HG03571 (cell line): ENCODE measurements around the gene SH3RF2.
"Not testable (repeated sequence)": the region's sequence is repeated elsewhere in the genome, so short reads cannot be mapped to it uniquely, and the experiment has no call there.

Experiments used
- ATAC-seq: cut with Tn5 transposase; IDR thresholded peaks from one replicate; pipeline ENCODE4 v1.9.1; 2021; ENCODE audit not compliant: unreplicated experiment

The SH3RF2 gene

GRCh38 chr5:145947581-145947980, 11.2 kb downstream of the SH3RF2 start:
- no peak for ATAC-seq

- no peak for ATAC-seq
Observed at GRCh38 chr5:145948047-145948446, 11.7 kb downstream of the SH3RF2 start.

- ATAC-seq: no peak
Observed at GRCh38 chr5:145948921-145949320, 12.5 kb downstream of the SH3RF2 start.

DNA sequence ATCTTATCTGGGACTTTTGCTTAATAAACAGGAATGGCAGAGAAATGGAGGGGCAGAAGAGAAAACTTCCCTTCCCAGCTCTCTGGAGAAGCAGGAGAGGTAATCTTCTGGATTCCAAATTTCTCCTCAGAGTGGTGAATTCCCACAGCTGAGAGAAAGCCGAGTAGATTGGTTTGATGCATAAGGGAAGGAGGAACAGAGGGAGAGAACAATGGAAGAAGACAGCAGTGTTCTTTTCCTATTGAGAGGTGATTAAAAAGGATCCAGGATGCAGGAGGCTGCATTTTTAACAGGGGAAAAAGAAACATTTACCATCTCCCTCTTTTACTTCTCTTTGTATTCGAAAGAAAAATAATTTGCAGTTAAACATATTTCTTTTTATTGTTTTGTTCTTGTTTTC, 13.1 kb downstream of the SH3RF2 start:
- ATAC-seq: no peak

- ATAC-seq: no peak
Observed at GRCh38 chr5:145951071-145951470, 14.7 kb downstream of the SH3RF2 start.

DNA sequence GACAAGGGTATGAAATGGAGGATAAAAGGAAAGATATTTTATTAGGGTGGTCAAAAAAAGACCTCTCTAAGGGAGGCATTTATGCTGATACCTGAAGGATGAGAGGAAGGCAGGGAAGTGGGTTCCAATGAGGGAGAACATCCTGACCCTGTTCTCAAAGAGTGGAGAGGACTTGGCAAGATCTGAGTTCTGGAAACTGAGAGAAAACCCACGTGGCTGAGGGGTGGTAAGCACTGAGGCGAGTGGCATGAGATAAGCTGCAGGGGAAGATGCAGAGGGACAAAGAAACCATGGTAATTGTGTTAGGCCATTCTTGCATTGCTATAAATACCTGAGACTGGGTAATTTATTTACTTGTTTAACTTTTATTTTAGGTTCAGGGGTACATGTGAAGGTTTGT, 16.8 kb downstream of the SH3RF2 start:
- ATAC-seq: no peak

GRCh38 chr5:145954140-145954539, 17.8 kb downstream of the SH3RF2 start:
- not testable (repeated sequence) for ATAC-seq

DNA sequence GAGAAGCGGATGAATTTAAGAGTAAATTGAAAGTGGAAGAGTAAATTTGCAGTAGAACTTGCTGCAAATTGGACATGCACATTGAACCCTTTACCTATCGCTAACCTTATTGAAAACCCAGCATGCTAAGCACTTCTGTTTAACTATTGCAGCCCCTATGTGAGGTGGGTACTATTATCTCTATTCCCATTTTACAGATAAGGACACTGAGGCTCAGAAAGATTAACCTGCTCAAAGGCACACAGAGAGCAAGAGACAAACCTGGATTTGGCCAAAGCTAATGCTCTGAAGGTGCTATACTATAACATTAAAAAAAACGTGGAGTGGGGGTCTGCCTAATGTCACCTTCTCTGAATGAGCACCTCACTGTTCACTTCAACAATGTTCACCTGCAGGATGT, 21.0 kb downstream of the SH3RF2 start:
- ATAC-seq: no peak

- no peak for ATAC-seq
Observed at GRCh38 chr5:145958436-145958835, 22.1 kb downstream of the SH3RF2 start.

GRCh38 chr5:145960166-145960565, 23.8 kb downstream of the SH3RF2 start:
- no peak for ATAC-seq

DNA sequence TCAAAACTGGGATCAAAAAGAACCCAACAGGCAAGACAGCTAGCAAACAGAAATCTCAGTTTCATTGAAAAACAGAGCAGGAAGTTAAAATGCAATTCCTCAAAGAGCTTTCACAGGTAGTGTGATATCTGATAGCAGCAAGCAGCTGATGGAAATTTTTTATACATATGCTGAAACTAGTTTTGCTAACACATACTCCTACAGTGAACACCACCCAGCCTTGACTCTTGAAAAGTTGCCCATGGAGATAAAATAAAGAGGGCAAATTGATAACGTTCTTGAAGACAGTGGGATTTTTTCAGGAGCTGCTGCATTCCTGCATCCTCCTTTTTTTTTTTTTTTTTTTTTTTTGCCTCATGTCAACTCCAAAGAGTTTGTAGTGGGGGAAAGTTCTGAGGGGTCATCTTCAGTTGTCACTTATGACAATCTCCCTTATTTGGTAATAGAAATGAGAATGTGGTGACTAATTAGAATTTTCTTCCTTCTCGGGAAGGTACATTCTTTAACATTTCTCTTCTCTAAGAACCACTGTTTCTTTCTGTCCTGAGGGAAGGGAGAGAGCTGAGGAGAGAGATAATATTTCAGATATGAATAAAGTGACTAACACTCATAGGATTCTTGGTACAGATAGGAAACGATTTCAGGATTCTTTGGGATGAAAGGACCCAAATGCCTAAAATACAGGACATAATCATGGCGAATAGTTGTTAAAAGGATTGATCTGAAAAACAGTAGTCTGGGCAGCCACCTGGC, 24.6 kb downstream of the SH3RF2 start:
- ATAC-seq: no peak

- ATAC-seq: no peak
Observed at GRCh38 chr5:145962001-145962400, 25.6 kb downstream of the SH3RF2 start.

DNA sequence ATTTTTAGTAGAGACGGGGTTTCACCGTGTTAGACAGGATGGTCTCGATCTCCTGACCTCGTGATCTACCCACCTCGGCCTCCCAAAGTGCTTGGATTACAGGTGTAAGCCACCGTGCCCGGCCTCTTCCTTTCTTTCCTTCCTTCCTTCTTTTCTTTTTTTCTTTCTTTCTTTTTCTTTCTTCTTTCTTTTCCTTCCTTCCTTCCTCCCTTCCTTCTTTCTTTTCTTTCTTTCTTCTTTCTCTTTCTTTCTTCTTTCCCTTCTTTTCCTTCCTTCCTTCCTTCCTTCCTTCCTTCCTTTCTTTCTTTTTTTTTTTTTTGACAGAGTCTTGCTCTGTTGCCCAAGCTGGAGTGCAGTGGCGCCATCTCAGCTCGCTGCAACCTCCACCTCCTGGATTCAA, 27.6 kb downstream of the SH3RF2 start:
- not testable (repeated sequence) for ATAC-seq

- no peak for ATAC-seq
Observed at GRCh38 chr5:145965804-145966203, 29.4 kb downstream of the SH3RF2 start.

- no peak for ATAC-seq
Observed at GRCh38 chr5:145967296-145967695, 30.9 kb downstream of the SH3RF2 start.

DNA sequence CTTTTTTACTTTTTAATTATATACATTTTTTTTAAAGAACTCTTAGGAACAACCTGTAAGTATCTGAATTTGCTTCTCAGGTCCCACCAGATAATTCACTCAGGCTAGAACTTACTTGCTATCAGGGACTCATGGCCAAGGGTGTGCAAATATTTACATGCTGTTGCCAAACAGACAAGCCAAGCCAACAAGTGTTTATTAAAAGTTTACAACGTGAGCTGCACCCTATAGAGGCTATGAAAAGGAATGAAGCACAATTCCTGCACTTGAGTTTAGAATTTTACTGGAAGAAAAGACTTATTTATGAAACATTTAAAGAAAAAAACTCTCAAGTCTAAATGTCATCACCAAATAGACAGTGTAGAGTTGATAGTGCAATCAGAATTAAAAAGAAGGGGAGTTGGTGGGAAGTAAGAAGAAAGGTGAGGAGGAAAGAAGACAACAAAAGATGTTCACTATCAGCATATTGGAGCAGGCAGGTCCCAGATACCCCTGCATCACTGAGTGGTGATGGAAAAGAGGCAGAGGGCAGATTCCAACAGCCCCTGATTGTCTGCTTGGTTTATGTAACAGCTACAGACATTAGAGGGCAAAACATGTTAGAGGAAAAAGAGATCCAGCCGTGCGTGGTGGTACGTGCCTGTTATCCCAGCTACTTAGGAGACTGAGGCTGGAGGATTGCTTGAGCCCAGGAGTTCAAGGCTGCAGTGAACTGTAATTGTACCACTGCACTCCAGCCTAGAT, 32.8 kb downstream of the SH3RF2 start:
- ATAC-seq: no peak

- no peak for ATAC-seq
Observed at GRCh38 chr5:145969714-145970092, 33.3 kb downstream of the SH3RF2 start.

GRCh38 chr5:145971108-145971507, 34.7 kb downstream of the SH3RF2 start:
- no peak for ATAC-seq

GRCh38 chr5:145971701-145972100, 35.3 kb downstream of the SH3RF2 start:
- ATAC-seq: no peak

DNA sequence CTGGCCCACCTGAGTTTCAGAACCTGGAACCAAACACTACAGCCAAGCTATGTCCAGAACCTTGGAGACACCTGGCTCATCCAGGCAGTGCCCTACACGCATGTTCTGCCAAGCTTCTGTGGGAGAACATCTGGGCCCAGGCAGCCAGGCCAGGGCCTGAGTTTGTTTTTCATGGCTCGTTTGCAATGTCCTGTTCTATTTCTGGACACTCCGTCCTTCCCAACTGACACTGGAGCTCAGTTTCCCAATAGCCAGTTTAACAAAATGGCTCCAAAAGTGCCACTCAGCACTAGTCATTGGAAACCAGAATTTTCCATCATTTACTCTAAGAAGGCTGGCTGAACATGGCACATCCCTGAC, 38.6 kb downstream of the SH3RF2 start:
- no peak for ATAC-seq

GRCh38 chr5:145975361-145976066, 39.1 kb downstream of the SH3RF2 start:
- ATAC-seq: no peak
